GM12874 (cell line): Measurements from ENCODE around the gene ZNF648.

ENCODE experiments used
- CTCF ChIP-seq: IDR thresholded peaks from 2 replicates; pipeline ENCODE4 v1.5.1; 2011; ENCODE audit warnings: low read depth, mild to moderate bottlenecking, control low read depth, low read length, moderate library complexity; ENCODE audit not compliant: insufficient read depth

ZNF648 gene

GRCh38 chr1:182095946-182096345 lies 34.4 kb upstream of the ZNF648 start:
- no peak for TF ChIP-seq CTCF

GRCh38 chr1:182093781-182094180 lies 32.3 kb upstream of the ZNF648 start:
- no peak for TF ChIP-seq CTCF

- no peak for TF ChIP-seq CTCF
These were observed 30.8 kb upstream of the ZNF648 start for GRCh38 chr1:182092336-182092735.

- TF ChIP-seq CTCF = no peak
These were observed 29.6 kb upstream of the ZNF648 start for GRCh38 chr1:182091083-182091482.

- TF ChIP-seq CTCF = no peak
These were observed 26.3 kb upstream of the ZNF648 start for GRCh38 chr1:182087719-182088350.

GRCh38 chr1:182087304-182087703 lies 25.8 kb upstream of the ZNF648 start:
- no peak for TF ChIP-seq CTCF

- TF ChIP-seq CTCF = no peak
These were observed 25.1 kb upstream of the ZNF648 start for GRCh38 chr1:182086620-182087019.
